PC-9 (cell line): ENCODE measurements around the gene A1BG.

ENCODE experiments used
- CTCF ChIP-seq: fragments of 200-600 bp; sonication (generic); conservative IDR thresholded peaks from 2 replicates; pipeline ENCODE4 v1.6.1; 2017; ENCODE audit warnings: mixed run types, antibody characterized with exemption, mild to moderate bottlenecking, moderate library complexity
- EZH2 ChIP-seq: fragments of 200-600 bp; sonication (generic); IDR thresholded peaks from 2 replicates; pipeline ENCODE4 v1.8.0; 2017; ENCODE audit warnings: antibody characterized with exemption, low read depth

GRCh38 chr19:58400916-58401839 is 47.9 kb upstream of the A1BG start:
- no peak for TF ChIP-seq CTCF
- TF ChIP-seq EZH2: no peak
